GM12878 (cell line): ENCODE measurements around the gene HCFC1.

Experiments used
- CEBPB ChIP-seq, 2 experiments: fragments of 150-350 bp in 1 of 2; IDR thresholded peaks; 2 replicates each; pipeline ENCODE4 v1.6.1; 2012 to 2014; ENCODE audit warnings: low read depth in 2 of 2, low read length in 2 of 2, borderline replicate concordance in 1 of 2, inconsistent platforms in 1 of 2
- EGR1 ChIP-seq, 2 experiments: IDR thresholded peaks; 1 replicate in 1 of 2; 2 replicates in 1 of 2; pipeline ENCODE4 v1.6.1; 2011 to 2012; ENCODE audit warnings: low read depth in 2 of 2, low read length in 2 of 2, borderline replicate concordance in 1 of 2, mild to moderate bottlenecking in 1 of 2, moderate library complexity in 1 of 2
- HDAC2 ChIP-seq: fragments of 200-600 bp; sonication (generic); IDR thresholded peaks from 2 replicates; pipeline ENCODE4 v1.6.1; 2017
- MXI1 ChIP-seq: fragments of 150-350 bp; IDR thresholded peaks from 2 replicates; pipeline ENCODE4 v1.6.1; 2011; ENCODE audit warnings: low read depth, mild to moderate bottlenecking, inconsistent platforms, low read length, improper control_type of control experiment
- POLR2A ChIP-seq: IDR thresholded peaks from 2 replicates; pipeline ENCODE4 v1.6.1; 2011; ENCODE audit warnings: low read depth, mild to moderate bottlenecking, low read length
- POLR2AphosphoS5 ChIP-seq: IDR thresholded peaks from 2 replicates; pipeline ENCODE4 v1.6.1; 2011; ENCODE audit warnings: mild to moderate bottlenecking, low read length, inconsistent platforms
- RFX5 ChIP-seq: IDR thresholded peaks from 2 replicates; pipeline ENCODE4 v1.6.1; 2011; ENCODE audit warnings: low read depth, low read length, improper control_type of control experiment
- SMC3 ChIP-seq: IDR thresholded peaks from 2 replicates; pipeline ENCODE4 v1.6.1; 2011; ENCODE audit warnings: low read length, improper control_type of control experiment, borderline replicate concordance
- ZNF207 ChIP-seq: fragments of 450-650 bp; IDR thresholded peaks from 2 replicates; pipeline ENCODE4 v1.6.1; 2014; ENCODE audit warnings: antibody characterized with exemption, mild to moderate bottlenecking, borderline replicate concordance
- ZNF24 ChIP-seq: fragments of 450-650 bp; IDR thresholded peaks from 2 replicates; pipeline ENCODE4 v1.6.1; 2017; ENCODE audit warnings: antibody characterized with exemption, mild to moderate bottlenecking
- TF ChIP-seq, protein P1 (sequence below): IDR thresholded peaks from 2 replicates; pipeline ENCODE4 v1.6.1; 2012; ENCODE audit warnings: mild to moderate bottlenecking, low read depth, low read length
- TF ChIP-seq, protein P2 (sequence below), 3 experiments: IDR thresholded peaks in 2 of 3; conservative IDR thresholded peaks in 1 of 3; 2 replicates each; pipeline ENCODE4 v1.5.1; 2011; ENCODE audit warnings: low read depth in 3 of 3, low read length in 3 of 3, mild to moderate bottlenecking in 3 of 3, control low read depth in 2 of 3, moderate library complexity in 2 of 3, inconsistent platforms in 1 of 3, mixed read lengths in 1 of 3; ENCODE audit not compliant: control insufficient read depth in 2 of 3, insufficient read depth in 1 of 3; ENCODE audit errors: extremely low read depth in 1 of 3

- TF ChIP-seq MXI1 (no peak), ZNF24 (no peak), EGR1 (IDR thresholded peaks at IDR 0.05; ENCODE audit: borderline replicate concordance in 1 of 2, low read depth in 2 of 2, low read length in 2 of 2) (no peak), ZNF207 (no peak), SMC3 (no peak), RFX5 (no peak), HDAC2 (no peak), POLR2AphosphoS5 (no peak), CEBPB (IDR thresholded peaks at IDR 0.05; ENCODE audit: borderline replicate concordance in 1 of 2, low read depth in 2 of 2, low read length in 2 of 2) (no peak), POLR2A (no peak)
- TF ChIP-seq, protein P1, sequence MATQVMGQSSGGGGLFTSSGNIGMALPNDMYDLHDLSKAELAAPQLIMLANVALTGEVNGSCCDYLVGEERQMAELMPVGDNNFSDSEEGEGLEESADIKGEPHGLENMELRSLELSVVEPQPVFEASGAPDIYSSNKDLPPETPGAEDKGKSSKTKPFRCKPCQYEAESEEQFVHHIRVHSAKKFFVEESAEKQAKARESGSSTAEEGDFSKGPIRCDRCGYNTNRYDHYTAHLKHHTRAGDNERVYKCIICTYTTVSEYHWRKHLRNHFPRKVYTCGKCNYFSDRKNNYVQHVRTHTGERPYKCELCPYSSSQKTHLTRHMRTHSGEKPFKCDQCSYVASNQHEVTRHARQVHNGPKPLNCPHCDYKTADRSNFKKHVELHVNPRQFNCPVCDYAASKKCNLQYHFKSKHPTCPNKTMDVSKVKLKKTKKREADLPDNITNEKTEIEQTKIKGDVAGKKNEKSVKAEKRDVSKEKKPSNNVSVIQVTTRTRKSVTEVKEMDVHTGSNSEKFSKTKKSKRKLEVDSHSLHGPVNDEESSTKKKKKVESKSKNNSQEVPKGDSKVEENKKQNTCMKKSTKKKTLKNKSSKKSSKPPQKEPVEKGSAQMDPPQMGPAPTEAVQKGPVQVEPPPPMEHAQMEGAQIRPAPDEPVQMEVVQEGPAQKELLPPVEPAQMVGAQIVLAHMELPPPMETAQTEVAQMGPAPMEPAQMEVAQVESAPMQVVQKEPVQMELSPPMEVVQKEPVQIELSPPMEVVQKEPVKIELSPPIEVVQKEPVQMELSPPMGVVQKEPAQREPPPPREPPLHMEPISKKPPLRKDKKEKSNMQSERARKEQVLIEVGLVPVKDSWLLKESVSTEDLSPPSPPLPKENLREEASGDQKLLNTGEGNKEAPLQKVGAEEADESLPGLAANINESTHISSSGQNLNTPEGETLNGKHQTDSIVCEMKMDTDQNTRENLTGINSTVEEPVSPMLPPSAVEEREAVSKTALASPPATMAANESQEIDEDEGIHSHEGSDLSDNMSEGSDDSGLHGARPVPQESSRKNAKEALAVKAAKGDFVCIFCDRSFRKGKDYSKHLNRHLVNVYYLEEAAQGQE: no peak
- TF ChIP-seq, protein P2, sequence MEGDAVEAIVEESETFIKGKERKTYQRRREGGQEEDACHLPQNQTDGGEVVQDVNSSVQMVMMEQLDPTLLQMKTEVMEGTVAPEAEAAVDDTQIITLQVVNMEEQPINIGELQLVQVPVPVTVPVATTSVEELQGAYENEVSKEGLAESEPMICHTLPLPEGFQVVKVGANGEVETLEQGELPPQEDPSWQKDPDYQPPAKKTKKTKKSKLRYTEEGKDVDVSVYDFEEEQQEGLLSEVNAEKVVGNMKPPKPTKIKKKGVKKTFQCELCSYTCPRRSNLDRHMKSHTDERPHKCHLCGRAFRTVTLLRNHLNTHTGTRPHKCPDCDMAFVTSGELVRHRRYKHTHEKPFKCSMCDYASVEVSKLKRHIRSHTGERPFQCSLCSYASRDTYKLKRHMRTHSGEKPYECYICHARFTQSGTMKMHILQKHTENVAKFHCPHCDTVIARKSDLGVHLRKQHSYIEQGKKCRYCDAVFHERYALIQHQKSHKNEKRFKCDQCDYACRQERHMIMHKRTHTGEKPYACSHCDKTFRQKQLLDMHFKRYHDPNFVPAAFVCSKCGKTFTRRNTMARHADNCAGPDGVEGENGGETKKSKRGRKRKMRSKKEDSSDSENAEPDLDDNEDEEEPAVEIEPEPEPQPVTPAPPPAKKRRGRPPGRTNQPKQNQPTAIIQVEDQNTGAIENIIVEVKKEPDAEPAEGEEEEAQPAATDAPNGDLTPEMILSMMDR (IDR thresholded peaks at IDR 0.05 in 2 of 3, conservative IDR thresholded peaks at IDR 0.05 in 1 of 3; ENCODE audit: control insufficient read depth in 2 of 3, extremely low read depth in 1 of 3, insufficient read depth in 1 of 3, low read depth in 3 of 3, low read length in 3 of 3): no peak
Measured at GRCh38 chrX:153974003-153974725, 2.5 kb upstream of the HCFC1 start.
